IPS-NIHi11 (cell line): Measurements from ENCODE around the gene DNAH10.

ENCODE experiments used
- DNase-seq: peaks from one replicate; pipeline ENCODE4 v3.0.0; 2012; ENCODE audit warnings: mixed read lengths, low spot score

DNAH10 gene

DNA sequence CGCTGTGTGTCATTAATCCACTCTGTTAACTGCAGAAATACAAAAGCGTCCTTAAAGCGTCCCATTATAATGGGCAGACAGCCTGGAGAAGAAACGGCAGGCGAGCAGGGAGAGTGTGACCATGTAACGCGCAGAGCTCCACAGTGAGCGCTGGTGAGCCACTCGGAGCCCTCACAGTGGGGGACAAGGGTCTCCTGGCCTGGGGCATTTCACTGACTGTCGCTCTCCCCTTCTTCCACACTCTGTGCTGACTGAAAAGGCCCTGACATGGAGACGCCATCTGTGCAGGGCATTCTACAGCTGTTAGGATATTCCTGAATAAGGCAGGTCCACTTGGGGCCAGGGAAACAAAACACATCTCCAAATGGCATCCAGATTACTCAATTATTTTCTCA, 186.3 kb downstream of the DNAH10 start:
- DNase-seq = no peak

DNA sequence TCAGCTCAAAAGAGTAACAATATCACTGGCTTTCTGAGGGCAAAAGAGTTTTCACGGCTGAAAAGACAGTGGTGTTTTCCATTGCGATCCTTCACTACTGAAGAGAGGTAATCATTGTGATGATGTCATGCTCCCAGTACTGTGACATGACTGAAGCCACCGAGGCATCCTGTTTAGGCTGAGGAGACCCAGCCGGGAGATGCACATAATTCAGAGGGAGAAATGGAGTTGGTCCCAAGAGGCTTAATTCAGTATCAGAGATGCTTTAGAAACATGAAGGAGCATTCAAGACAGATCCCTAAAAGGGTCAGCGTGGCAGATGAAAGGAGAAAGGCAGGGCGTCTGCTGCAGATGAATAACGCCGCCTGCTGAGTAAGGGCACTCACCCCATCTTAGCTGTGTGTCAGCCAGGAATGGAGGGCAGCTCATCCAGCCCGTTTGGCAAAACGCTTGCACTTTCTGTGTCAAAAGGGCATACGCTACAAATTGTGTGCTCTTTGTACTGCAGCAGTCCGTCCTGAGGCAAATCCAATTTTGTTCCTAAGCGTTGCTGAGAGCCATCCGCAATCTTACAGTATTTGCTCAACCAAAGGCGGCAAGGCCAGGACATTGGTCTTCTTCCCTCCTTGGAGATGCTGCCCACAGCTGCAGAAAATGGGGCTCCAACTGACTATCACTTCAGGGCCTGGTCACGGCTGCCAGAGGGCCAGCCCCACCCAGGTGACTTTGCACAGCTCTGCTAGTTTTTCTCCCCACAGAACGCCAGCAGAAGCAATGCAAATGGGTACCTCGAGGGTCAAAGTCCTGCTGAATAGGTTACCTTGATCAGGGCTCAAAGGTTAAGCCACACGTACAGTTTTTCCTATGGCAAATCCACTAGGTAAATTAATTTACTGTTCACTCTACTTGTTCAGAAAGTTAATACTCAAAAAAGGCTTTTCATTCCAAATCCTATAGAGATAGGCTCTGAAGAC, 187.0 kb downstream of the DNAH10 start:
- DNase-seq = no peak

DNA sequence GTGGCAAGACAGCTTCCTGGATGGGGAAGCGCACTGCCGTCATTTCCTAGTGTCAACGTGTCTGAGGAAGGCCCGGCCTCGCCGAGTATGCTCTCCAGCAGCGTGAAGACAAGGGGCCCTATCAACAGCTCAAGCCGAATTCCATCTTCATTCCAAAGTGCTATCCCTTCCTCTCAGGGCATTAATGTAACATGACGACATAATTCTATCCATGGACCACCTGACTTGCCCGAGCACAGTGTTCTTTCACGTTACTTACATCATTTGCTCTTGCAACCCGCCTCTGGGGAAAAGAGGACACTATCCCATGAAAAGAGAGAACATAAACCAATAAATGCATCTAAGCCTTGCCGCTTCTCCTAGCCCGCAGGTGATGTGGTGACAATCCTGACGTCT, 187.7 kb downstream of the DNAH10 start:
- DNase-seq = no peak

DNA sequence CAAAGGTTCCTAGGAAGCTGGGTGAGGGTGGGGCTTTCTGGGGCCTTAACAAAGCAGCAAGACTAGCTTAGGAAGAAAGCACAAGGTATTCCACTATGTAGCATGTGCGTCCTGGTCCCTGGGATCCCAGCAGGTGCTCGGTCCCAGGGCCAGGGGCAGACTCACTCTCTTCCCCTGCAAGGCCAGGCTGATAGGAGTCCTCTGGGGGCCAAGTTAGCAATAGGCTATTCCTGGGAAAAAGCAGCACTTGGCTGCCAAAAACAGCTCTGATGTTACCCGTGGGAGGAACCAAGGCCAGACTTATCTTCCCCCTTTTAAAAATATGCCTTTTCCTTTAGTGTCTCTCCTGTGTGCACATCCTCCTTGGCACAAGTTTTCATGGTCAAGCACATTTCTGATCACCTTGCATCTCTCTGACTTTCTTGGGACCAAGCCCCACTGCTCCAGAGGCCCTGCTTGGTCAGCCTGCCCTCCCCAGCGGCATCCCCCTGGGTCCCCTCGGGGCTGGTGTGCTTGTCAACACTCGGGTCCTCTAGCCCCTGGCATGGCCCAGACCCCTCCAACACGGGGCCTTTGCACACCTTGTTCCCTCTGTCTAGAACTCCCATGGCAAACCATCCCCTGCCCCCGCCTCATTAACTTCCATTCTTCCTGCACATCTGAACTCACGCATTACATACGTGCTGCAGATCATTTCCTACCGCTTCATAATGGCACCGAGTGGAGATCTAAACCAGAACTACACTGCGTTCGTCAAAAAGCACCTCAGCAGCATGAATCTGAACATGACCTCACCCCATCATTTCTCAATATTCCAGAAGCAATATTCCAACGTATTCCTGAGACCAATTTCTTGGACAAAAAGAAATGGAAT, 188.6 kb downstream of the DNAH10 start:
- DNase-seq = no peak

DNA sequence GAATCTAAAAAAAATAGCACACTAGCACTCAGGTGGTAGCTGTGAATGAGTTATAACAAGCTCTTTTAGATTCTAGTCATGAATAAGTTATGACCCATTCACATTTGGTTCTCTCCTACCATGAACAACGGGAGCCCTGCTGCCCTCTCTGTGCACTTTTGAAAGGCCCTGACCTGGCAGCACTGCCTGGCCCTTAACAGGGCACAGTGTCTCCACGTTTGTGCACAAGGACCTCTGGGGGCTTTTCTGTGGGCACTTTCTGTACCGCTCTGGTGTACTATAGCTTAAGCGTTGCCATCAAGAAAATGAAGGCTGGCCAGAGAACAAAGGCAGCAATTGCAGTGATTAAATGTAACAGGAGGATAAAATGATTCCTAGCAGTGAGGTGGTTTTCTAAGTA, 189.4 kb downstream of the DNAH10 start:
- DNase-seq = no peak

DNA sequence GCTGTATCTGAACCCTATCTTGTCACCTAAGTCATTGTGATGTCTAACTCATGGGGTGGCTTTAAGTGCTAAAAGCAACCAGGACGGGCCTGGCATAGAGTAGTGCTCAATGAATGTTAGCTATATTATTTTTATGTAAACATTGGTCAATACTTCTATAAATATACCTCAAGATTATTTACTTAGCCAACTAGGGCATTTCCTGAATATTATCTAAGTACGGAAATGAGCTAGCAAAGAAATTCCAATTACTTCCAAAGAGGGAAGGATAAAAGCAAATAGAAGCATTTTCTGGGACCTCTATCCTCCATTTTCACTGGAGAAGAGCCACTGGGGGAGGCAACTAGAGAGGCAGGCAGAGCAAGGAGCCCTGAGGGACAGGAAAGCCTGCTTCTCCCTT, 189.9 kb downstream of the DNAH10 start:
- no peak for DNase-seq

DNA sequence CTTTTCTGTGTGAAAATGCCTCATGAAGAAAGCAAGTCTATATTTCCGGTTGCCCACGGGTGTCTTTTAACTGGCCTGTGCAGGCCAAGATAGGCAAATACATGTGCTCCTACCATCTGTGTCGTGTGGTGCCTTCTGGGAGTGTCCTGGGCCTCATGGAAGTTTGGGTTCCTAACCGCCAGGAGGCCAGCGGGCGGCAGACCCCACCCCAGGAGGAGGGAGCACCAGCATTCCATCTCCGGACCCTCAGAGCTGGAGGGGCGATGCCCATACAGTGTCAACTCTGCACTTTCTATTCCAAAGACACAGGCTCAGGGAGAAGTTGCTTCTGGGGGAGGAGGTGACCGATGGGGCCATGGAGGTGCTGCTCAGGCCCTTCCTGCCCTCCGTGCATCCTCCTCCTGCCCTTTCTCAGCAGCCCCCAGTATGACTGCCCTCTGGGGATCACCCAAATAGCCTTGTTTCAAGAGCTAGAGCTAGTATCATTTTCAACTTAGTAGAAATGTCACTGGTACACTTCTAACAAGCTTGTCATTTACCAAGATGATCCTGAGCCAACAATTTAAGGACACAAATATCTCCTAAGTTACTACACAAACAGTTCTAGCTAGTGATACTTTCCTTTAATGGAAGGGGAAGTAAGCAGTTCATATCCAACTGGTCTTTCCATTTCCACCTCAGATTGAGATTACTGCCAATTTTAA, 192.7 kb downstream of the DNAH10 start:
- DNase-seq = no peak

DNA sequence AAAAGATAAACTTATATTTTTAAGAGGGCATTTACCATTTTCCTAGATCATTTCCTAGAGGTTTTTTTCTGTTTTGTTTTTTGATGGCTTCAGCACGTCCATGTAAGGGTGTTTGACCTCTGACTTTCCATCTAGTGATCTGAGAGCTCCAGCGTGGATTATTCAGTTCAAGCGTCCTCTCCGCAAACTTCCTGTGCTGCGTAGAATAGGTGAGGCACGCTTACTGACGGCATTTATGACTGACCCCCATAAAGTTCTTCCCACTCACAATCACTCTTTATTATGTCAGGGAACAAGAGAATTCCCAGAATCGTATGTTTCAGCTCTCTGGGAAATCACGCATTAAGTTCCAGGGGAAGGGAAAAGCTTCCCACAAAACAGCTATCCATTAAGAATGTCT, 194.1 kb downstream of the DNAH10 start:
- no peak for DNase-seq

DNA sequence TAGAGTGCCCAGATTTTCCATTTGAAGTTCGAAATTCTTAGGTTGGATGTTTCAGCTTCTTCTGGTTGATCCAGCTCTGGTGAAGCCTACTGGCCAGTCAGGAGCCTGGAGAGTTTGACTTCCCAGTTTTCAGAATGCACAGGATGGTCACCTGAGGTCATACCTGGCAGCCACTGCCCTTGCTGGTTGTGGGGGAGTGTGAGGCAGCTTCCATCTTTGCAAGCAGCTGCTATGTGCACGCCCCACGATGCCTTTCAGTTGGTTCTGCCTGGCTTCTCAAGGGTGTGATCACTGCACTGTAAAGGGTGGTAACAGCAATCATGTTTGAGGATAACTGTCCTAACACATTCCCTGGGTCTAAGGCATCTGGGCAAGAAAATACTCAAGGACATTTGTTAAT, 195.1 kb downstream of the DNAH10 start:
- DNase-seq = no peak

DNA sequence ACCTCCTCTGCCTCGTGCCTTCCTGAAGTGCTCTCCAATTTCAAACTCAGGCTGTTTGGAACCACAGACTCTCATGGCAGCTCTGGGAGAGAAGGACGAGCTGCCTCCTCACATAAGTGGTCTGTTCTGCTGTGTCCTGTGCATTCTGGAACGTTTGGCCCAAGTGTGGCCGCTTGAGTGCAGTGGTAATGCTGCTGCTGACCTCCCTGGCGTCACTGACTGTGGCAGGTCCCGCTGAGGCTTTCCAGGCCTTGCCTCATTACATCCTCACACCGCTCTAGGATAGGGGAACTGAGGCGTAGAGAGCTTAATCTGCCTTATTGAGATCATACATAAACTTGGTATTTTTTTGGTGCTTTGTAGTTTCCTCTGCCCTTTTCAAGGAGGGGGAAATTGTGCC, 196.4 kb downstream of the DNAH10 start:
- no peak for DNase-seq

DNA sequence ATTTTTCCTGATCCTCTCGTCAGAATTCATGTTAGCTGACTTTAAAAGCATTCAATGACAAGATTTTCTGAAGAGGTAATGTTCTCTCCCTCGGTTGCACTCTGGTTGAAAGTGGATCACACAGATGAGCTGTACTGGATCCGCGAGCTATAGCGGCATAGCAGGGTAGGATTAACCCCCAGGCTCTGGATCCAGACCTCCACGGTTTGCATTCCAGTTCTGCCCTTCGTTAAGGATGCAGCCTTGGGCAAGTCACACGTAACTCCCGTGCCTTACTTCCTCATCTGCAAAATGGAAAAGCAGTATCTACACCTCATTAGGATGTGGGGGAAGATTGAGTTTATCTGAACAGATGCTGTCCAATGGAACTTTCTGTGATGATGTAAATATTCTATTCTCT, 196.8 kb downstream of the DNAH10 start:
- DNase-seq = no peak

DNA sequence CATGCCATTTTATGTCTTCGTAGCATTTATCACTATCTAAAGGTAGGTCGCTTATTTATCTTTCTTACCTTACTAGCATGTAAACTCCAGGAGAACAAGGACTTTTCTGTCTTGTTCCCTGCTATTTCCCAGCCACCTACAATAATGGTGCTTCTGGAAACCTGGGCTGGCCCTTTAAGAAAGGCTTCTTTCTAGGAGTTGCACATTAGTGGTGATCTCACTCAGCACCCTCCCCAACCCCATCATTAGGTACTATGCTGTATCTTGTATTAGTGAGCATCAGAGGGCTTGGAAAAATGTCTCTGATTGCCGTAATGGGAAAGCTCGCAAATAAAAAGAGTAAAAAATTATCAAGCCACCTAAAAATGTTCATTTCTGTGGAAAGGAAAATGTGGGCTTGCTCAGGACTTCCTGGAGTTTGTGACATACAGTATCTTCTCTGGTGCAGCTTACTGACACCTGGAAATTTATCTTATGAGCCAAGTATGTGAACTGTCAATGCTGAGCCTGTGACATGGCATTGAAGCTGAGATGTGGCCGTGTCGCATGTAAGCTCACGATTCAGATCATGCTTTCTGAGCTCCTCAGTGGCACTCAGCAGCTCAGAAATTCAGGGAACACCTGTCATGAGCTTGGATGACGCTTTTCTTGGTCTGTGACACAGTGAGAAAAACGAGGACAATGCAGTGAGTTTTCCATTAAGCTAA, 198.1 kb downstream of the DNAH10 start:
- DNase-seq = no peak

DNA sequence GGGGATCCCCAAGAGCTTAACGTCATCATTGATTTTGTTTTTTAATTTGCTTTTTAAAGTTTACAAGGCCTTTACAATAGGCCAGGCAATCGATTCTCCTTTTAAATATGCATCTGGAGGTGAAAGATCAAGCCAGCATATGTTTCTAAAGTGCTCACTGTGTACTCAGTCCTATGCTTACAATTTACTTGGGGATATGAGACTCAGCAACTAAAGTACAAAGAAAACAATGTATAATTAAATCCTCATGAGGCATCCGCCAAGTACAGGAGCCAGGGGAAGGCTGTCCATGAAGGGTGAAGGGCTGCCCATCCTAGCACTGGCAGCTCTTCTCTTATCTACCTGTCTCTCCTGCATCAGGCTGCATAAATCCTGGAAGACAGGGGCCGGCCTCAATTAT, 198.8 kb downstream of the DNAH10 start:
- no peak for DNase-seq

DNA sequence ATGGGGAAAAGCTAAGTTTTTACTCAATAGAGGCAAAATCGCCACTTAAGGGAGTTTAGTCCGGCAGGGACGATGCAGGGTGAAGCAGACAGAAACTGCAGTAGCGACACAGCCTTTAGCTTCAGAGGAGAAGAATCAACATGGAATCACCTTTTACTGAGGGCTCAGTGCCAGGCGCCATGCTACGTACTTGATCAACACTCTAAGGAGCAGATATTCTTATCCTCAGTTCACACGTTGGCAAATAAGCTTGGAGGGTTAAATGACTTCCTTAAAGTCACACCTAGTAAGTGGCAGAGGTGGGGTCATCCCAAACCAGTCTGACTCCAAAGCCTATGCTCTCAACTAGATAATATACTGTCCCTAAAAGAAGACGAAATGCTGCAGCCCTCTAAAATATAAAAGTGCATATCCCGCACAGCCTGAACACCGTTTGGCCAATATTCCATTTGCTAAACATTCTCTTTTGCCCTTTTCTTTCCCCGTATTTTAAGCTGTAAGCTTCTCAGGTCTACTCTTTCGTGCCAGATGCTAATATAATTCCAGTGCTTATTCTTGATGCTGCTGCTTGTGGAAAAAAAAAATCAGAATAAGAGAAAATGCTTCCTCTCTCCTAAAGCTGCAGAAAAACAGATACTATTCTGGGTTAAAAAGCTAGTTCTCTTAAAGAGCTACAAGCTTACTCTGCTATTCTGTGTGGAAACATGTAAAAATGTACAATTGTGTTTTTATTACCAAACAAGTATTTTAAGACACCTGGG, 199.7 kb downstream of the DNAH10 start:
- DNase-seq = no peak

DNA sequence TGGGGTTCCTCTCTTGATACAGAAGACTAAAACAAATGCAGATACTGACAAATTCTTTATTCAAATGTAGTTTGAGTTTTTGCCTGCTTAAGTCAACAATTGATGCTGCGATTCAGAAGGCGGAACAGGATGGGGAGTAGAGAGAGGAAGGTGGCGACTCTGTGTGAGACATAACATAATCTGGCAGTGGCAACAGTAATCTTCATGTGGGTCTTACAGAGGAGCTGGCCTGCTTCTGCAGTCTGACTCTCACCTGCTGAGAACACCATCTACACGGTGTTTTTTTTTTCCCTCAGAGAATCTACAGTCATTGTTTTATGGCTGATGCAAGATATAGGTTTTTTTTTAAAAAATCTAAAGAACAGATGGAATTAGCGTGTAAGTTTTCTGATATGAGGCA, 200.4 kb downstream of the DNAH10 start:
- DNase-seq = no peak

DNA sequence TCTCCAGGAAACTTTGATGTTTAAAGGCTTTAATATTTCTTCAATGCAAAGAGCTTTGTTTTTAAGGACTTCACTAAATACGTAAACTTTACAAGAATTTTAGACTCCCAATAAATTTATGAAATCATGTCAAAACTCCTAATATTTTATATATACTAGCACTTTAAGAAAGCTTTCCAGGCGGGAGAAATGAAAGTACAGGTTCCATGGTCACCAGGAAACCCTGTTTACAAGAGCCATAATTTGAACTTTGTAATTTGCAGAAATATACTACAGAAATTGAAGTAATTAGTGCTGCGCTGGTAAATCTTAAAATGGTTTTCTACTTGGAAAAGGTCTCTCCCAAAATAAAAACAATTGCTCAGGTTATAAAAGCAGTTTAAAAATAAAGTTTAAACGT, 201.7 kb downstream of the DNAH10 start:
- no peak for DNase-seq

DNA sequence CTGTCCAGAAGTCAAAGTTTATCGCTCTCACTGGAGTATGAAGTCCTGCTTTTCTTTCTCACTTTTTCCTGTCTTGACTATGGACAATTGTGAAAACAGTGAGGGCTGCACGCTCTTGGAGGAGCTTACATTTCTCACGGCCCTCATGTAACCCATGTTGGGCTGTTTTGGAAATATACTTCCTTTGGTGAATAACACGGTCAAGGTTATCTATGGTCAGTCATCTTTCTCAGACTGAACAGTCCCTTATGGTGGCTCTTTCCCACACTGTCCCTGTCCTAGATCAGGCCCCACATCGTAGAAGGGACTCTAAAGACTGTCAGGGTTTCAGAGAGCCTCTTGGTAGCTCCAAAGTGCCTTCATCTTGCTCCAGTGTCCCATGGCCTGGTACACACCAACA, 203.3 kb downstream of the DNAH10 start:
- DNase-seq = no peak

DNA sequence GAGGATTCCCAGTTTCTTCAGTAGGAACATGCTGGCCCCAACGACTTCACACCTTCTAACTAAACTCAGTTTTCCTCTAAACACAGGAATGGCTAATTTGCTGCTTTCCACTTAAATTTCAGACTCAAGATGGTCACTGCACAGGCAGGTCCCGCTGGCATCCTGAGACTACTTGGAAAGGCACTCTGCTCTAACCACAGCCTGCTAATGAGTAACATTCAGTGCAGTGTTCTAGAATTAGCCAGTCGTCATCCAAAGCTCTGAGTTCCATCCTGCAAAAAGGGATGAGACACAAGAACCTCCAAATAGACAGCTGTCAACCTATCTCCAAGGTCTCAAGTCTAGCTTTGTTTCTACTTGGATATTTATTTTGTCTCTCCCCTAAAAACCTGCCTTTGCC, 204.5 kb downstream of the DNAH10 start:
- DNase-seq = no peak

DNA sequence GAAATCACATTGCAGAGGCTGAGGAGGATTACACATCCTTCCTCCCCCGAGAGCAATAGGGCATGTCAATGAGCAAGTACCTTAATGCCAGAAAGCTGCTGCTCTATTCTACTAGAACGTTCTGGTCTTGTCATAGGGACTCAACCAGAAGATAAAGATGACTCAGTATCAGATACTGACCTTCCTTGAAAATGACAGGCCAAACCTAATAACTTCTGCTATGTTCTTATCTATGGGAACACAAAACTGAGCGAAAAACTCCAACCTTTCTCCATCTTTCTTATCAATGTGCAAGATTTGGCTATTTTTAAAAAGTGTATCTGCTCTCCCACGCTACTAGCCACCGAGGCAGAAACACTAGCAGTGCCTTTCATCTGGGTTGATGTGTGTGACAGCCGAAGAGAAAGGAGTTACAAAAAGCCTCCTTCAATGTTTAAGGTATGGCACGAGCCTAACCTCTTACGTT, 205.1 kb downstream of the DNAH10 start:
- no peak for DNase-seq

DNA sequence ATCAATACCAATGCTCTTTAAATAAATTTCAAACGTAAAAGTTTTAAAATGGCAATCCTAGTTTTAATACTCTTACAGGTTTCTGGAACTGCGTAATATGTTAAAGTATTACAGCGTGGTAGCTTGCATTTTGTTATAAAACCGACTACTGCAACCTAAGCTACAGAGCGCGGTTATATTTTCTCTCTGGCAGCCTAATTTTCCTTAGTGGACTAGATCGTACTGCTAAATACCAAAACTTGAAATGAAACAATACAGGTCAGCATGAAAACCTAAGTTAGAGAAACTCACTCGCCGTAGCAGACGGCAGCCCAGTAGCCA, 209.3 kb downstream of the DNAH10 start:
- DNase-seq = no peak
